Measurements from ENCODE around the gene PTPRE. TPM values are rescaled to one million over a fixed set of nuclear protein-coding genes. Genes with fewer than 3 reads are reported as not detected.

Gene PTPRE
- polyA plus RNA-seq, 4 donors = 4.5 to 7.5 (median 6.6) TPM

DNA sequence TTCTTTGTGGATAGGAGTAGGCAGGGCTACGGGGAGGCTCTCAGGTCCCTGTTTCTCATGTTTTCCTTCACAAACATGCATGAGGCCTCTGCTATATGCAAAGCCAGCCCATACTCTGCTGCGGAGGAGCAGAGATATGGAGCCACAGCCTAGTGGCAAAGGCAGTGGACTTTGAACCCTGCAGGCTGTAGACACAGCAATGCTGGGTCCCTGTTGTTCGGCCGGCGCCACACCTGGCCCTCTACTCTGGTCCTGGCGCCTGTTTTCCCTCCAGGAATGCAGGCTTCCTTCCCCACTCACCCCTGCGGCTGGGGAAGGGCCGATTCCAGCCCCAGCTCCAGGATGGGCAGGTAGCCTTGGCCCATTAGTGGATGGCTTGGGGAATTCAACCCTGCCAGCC is 25.6 kb upstream of the PTPRE start:
- DNase-seq (ENCODE audit: low read depth in 4 of 4, low spot score in 2 of 4) = no peak

DNA sequence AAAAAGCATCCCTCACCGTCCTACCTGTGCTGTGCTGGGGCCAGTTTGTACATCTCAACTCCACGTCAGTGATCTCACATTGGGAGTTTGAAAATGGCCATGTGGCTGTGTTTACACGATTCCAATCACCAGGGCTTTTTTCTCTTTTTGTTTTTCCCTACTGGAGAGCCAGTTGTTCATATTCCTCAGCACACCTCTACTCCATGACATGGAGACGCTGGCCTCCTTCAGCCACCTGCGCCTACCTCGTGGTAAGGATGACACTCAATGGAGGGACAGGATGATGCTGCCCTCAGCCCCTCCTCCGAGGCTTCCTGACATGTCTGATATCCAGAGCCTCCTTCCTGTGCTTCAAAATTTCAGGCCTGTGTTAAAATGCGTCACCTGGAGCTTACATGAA is 24.5 kb upstream of the PTPRE start:
- no peak for DNase-seq (ENCODE audit: low read depth in 4 of 4, low spot score in 2 of 4)

DNA sequence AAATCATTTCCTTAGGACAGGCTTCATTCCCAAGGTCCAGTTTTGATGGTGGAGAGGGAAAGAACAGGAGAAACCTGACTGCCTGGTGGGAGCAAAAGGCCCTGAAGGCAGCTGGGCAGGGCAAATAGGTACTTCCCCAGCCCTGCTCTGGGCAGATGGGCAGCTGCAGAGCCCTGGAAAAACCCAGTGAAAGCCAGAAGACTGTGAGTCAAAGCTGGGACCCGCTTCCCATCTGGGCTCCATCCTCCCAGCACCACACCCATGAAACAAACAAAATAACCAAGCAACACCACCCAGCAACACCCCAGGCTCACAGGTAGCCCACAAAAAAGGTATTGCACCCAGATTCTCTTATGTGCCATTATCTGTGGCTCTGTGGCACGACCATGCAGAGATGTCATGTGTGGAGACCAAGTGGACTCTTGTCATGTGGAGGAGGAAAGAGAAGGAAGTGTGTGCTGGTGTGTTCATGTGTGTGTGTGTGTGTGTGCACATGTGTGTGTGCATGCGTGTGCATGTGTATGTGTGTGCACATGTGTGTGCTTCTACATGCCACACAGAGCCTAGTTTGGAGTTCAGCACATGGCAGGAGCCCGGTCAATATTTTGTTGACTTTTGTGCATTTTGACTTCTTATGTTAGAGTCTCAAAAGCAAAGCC is 24.0 kb upstream of the PTPRE start:
- no peak for DNase-seq (ENCODE audit: low read depth in 4 of 4, low spot score in 2 of 4)

DNA sequence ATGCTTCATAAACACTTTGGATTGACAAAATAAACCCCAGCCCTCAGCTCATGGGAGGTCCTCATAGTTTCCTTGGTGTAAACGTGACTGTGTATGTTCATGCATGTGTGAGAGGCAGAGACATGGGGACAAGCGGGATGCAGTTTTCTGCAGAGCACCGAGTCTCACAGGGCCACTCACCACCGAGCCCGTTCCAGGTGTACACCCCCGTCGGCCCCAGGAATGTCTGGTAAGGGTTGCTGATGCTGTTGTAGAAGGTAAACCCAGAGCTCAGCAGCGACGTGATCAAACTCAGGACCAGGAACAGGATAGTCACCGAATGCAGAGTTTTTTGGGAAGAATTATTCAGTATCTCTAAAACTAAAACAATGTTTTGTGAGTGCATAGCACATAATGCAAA is 23.4 kb upstream of the PTPRE start:
- no peak for DNase-seq (ENCODE audit: low read depth in 4 of 4, low spot score in 2 of 4)

DNA sequence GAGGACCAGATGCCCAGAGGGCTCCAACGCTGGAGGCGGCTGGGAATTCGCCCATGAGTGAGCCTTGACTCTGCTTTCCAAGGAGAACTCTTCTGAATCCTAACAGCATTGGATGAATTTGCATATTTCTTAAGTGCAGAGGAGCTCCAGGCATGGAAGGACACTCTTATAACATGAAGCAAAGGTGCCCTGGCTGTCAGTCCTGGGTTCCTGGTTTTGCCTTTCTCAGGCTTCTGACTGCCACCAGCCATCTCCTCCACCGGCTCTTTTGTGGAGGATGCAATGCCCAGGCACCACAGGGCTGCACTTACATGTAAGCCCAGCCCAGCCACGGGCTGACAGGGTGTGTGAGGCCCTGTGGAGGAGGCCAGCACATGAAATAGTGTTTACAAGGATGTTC is 22.4 kb upstream of the PTPRE start:
- DNase-seq (ENCODE audit: low read depth in 4 of 4, low spot score in 2 of 4) = no peak

DNA sequence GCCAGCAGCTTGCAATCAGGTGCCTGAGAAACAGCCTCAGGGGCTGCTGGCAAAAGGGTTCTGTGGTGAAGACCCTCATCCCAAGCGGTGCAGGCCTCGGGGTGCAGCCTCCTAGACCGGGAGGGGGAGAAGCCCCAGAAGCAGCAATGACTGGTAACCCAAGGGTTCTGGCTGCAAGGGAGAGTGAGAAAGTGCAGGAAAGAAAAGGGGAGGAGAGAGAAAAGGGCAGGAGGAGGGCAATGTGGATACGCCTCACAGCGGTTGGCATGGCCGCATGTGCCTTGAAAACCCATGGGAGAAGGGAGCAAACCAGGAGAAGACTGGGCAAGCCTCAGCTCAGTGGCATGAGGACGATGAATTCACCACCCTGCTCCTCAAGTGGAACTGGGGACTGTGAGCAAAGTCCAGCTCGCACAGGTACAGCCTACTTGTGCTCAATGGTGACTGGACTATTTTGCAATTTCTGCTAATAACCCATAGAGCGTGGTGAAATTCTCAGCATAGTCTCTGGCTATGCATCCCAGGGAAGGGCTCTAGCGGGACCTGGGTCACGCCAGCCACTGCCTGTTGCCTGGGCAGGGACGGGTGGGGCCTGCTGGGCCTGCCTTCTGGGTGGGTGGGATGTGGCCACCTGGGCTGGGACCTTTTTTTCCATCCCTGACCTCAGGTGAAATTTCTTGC is 20.4 kb upstream of the PTPRE start:
- DNase-seq (ENCODE audit: low read depth in 4 of 4, low spot score in 2 of 4) = no peak

DNA sequence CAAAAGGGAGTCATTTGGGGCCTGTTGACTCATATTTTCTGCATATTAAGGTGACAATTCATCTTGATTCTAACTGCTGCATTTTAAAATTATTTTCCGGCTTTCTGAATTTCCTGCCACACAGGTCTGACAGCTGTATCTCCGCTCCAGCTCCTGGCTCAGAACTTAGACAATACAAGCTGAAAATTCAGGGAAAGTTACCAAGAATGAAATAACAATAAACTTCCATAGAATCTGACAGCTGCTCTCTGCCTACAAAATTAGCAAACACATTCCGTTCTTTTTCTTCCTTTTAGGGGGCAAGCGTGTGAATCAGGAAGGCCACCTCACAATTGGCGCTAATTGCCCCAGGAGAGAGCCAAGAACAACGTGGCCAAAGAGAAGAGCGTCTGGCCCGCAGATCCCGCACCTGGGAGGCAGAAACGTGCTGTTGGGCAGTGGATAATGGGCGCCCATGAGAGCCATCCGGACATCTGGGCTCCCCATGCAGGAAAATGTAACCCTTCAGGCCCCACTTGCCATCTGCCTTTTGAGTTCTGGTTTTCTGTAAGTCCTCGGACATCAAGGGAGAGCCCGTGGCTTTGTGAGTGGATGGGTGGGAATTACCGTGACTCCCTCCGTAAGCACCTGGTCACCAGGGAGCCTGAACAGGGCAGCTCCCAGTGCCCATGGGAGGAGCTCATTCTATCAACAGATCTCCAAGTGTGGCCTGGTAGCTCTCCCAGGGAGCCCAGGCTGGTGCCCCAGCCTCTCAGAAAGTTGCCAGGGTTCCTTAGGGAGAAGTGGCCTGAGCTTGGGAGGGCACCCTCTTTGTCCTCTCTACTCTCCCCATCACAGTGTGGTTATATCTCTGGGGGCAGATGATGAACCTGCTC is 19.1 kb upstream of the PTPRE start:
- DNase-seq (ENCODE audit: low read depth in 4 of 4, low spot score in 2 of 4) = no peak

DNA sequence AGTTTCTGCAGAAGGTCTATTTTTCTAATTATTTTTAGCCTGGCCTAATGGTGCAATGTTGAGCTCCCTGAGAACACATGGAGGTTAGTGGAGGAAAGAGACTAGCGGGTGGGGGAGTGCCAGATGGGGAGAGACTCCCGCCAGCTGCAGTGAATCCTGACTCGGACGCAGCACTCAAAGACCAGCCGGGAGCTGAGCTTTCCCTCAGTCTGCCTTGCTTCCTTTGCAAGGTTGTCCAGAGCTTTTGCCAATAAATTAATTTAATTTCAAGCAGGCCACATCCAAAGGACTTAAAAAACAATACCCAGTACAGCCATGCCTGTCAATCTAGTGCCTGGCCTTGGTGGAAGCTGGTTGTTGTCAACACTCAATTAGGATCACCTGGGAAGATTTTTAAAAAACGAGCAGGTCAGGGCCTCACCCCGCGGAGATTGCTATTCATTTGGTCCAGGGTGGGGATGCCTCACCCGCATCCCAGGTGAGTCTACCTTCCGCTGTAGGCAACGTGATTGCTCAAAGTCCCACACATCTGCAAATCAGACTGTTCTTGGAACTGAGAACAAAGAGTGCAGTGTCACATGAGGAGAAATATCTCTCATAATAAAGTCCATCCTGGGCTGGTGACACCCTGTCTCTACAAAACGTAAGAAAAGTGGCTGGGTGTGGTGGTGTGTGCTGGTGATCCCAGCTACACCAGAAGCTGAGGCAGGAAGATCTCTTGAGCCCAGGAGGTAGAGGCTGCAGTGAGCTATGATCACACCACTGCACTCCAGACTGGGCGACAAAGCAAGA is 18.2 kb upstream of the PTPRE start:
- no peak for DNase-seq (ENCODE audit: low read depth in 4 of 4, low spot score in 2 of 4)

DNA sequence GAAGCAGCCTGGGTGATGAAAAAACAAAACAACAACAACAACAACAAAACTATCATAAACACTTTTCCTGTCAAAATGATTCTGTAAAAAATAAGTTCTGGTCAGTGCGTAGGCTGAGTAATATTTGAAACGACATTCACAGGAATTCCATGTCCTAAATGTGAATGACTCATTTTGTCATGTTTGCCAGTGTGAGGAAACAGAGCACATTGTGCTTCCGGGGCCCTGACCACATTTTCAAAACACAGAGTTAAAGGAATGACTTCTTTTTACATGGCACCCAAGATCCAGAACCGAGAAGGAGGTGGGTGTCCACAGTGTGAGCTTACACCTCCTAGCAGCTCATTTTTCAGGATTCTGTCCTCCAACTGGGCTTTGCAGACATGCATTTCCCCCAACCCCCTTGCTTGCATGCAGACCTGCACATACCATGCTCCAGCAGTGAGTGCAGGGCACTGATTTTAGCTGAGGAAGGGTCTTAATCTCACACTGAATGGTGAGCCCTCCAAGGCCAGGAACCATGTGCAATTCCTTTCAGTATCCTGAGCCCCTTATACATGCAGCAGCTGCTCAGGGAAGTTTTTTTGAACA is 17.2 kb upstream of the PTPRE start:
- DNase-seq (ENCODE audit: low read depth in 4 of 4, low spot score in 2 of 4) = no peak

DNA sequence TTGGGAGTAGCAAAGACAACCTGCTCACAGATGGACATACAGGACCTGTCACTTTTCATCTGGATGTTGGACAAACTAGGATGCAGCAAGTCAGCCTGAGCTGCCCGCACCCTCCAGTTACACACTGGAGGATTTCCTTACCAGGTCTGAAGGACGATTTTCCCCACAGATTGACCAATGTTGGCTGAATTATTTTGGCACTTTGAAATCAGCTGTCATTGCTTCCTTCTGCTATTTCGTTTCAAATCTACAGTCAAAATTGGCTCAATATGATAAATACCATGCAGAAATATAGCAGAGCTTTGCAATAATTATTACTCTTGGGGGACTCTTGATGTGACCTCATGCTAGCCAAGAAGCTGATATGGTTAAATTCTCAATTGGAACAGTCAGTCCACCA is 16.7 kb upstream of the PTPRE start:
- no peak for DNase-seq (ENCODE audit: low read depth in 4 of 4, low spot score in 2 of 4)

DNA sequence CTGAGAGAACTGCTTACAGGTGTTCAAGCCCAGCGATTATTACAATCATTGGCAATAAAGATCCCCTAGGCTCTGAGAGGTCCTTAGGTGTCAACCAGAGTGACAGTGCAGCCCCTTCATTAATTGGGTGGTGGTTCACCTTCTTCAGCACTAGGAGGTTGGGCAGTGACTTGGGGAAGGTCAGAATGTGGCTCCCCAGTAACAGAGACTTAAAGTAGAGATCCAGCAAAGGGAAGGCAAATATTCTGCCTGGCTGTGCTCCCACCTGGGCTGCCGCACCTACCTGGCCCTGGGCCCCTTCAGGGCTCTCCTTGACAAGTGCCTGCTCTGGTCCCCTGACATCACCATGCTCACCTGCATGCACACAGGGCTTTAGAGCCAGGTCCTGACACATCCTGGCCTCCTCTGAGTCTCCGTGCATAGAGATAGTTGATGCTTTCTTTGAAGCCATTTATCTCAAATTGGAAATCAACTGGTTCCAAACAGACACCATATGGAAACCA is 16.0 kb upstream of the PTPRE start:
- DNase-seq (ENCODE audit: low read depth in 4 of 4, low spot score in 2 of 4) = no peak

DNA sequence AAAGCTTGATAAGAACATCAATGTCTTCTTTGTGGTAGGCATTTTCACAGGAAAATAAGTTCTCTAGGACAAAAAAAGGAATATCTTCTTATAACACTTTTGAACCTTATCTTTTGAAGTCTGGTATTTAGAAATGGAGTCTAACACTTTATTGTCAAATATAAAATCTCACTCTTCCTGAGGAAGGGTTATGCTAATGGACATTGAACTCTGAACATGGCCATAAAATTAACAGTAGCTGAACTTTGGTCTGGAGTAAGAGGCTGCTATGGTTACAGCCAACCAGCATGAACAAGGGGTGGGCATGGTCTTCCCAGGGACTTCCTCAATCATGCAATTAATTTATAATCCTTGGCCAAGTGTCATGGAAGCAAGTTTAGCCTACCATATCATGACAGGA is 14.2 kb upstream of the PTPRE start, which contains the start of gene CLRN3:
Gene CLRN3, minus strand, starts transcription at position 199 of the 400 bp plus-strand sequence. Its CDS starts 157 bp downstream, at position 42.
- no peak for DNase-seq (ENCODE audit: low read depth in 4 of 4, low spot score in 2 of 4)

DNA sequence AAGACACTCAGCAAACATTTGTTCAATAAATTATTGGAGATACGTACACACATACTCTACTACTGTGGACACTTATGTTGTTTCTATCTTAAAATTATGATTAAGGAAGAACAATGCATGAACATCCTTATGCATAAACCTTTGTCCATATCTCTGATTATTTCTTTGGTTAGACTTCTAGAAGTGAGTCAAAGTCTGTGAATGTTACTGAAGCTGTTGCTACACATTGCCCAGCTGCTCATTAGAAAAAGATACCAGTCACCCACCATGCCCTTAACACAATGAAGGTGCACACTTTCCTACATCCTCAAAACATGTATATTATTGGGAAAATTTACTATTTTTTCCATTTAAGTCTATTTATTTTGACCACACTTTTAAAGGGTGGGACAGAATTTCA is 12.8 kb upstream of the PTPRE start:
- no peak for DNase-seq (ENCODE audit: low read depth in 4 of 4, low spot score in 2 of 4)

DNA sequence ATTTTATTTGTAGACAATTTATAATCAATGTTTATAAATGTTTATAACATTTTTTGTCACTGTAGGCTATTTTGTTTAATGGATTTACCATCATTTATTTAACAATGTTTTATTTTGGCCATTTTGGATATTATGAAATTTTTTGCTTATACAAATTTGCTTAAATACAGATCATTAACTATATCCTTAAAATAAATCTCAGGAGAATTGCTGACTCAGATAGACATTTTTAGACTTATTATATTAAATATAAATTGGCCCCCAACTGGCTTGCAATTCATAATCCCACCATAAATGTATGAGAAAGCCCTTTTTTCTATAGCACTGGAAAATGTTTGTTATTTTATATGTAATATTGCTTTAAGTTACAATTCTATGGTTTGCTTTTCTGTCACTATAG is 10.3 kb upstream of the PTPRE start:
- DNase-seq (ENCODE audit: low read depth in 4 of 4, low spot score in 2 of 4) = no peak

DNA sequence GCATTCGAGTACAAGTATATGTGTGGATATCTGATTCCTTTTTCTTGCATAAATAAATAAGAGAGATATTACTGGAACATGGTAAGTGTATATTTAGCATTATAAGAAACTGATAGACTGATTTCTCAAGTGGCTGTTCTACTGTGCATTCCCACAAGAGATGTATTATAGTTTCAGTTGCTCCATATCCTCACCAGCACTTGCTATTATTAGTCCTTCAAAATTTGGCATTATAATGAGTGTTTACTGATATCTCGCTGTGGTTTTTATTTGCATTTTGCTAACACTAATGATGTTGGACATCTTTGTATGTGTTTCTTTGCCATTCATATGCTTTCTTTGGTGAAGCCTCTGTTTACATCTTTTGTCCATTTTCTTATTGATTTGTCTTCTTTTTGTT is 9.7 kb upstream of the PTPRE start:
- DNase-seq (ENCODE audit: low read depth in 4 of 4, low spot score in 2 of 4) = no peak

DNA sequence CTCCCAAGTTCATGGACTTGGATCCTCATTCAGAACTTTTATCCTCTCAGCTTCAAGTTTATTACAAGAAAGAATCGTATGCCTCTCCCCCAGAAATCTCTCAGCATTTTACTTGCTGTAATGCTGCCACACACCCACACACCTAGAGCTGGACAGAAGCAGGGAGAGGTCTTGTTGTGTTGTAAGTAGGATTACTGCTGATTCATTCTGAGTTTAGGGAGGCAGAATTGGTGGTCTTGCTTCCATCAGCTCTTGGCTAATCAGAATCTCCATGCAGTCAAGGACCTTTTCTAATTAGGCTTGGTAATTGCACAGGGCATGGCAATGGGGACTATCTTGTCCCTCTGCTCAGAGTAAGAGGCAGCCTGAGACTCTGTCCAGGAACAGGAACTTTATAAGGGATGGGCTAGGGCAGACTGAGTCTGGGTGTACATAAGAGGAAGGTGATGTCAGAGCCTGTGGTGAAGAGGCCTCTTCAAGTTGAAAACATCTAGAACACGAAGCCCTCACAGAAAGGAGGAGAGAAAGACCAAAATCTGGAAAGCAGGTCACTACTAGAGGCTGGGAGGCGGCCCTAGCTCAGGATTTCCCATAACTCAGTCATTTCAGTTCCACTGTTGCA is 7.0 kb upstream of the PTPRE start:
- DNase-seq (ENCODE audit: low read depth in 4 of 4, low spot score in 2 of 4) = no peak

DNA sequence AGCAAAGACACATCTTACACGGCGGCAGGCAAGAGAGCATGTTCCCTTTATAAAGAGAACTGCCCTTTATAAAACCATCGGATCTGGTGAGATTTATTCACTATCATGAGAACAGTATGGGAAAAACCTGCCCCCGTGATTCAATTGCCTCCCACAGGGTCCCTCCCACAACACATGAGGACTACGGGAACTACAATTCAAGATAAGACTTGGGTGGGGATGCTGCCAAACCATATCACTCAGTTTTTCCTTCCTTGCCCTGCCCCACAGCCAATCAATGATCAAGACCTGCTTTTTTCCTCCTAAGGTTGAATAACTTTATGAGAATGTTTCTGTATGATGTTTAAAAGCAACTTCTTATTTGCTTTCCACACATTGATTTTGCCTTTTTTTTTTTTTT is 3.1 kb upstream of the PTPRE start:
- DNase-seq (ENCODE audit: low read depth in 4 of 4, low spot score in 2 of 4) = no peak

DNA sequence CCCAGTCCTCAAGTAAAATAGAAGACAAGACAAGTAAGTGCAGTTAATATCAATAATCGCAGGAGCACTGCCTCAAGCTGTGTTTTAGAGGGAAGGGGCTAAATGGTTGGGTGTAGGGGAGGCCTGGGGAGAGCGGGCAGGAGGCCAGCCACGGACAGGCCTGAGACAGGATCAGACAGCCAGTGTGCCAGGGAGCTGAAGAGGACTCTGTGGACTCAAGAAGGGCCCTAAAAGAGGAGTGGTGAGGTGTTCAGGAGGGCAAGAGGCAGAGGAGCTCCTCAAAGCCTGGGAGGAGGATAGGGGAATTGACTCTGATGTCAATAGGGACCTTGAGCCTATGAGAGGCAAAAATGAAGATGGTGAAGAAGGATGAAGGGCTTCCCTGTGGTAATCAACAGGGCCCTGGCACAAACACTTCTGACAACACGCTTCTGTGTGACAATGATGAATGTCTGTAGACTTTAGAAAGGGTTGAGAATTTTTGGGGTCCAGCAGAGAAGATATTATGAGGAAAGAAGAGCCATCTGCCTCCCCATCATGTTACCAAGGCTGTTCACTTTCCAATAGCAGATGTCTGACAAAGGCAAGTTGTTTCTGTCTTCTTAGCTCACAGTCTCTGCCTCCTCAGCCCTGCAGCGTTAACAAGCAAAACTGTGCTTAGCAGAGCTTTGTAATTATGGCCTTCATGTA is 2.4 kb upstream of the PTPRE start:
- DNase-seq (ENCODE audit: low read depth in 4 of 4, low spot score in 2 of 4) = no peak

Measured in left renal cortex interstitium (tissue), 4 donors.